SK-N-SH treated with all-trans-retinoic acid at 6 μM for 48 hours (cell line): ENCODE results near the gene AMDHD2.
"Not testable (repeated sequence)": the region's sequence is repeated elsewhere in the genome, so short reads cannot be mapped to it uniquely, and the experiment has no call there.

Experiments
- ATAC-seq: fragments of 200-7000 bp; cut with Tn5 transposase; 3 replicates; pipeline ENCODE4 v1.9.1; 2020; ENCODE audit warnings: mild to moderate bottlenecking, moderate library complexity
- ARNTL ChIP-seq: fragments of 450-650 bp; formaldehyde crosslinking; IDR thresholded peaks from 2 replicates; pipeline ENCODE4 v1.5.0; 2020; ENCODE audit warnings: low read depth, mild to moderate bottlenecking, moderate library complexity, borderline replicate concordance
- BACH2 ChIP-seq: fragments of 250-450 bp; sonication (Bioruptor Pico); IDR thresholded peaks from 2 replicates; pipeline ENCODE4 v1.9.0; 2021; ENCODE audit warnings: mild to moderate bottlenecking, borderline replicate concordance
- CREB5 ChIP-seq: fragments of 250-450 bp; sonication (Bioruptor Pico); IDR thresholded peaks from 2 replicates; pipeline ENCODE4 v1.5.1; 2020; ENCODE audit warnings: low read depth, mild to moderate bottlenecking, moderate library complexity
- CSDC2 ChIP-seq: fragments of 250-450 bp; sonication (Bioruptor Pico); IDR thresholded peaks from 2 replicates; pipeline ENCODE4 v1.5.0; 2020; ENCODE audit warnings: mild to moderate bottlenecking, moderate library complexity
- GLIS3 ChIP-seq: fragments of 250-450 bp; sonication (Bioruptor Pico); IDR thresholded peaks from 2 replicates; pipeline ENCODE4 v1.5.0; 2020; ENCODE audit warnings: mild to moderate bottlenecking, moderate library complexity
- ISL1 ChIP-seq: fragments of 250-450 bp; sonication (Bioruptor Pico); IDR thresholded peaks from 2 replicates; pipeline ENCODE4 v2.1.2; 2022; ENCODE audit warnings: mild to moderate bottlenecking, moderate library complexity
- OSR1 ChIP-seq: fragments of 250-450 bp; sonication (Bioruptor Pico); IDR thresholded peaks from 2 replicates; pipeline ENCODE4 v1.8.0; 2022; ENCODE audit warnings: moderate library complexity, mild to moderate bottlenecking, inconsistent platforms
- PATZ1 ChIP-seq: fragments of 250-450 bp; sonication (Bioruptor Pico); IDR thresholded peaks from 2 replicates; pipeline ENCODE4 v1.8.0; 2020; ENCODE audit warnings: mild to moderate bottlenecking, moderate library complexity, borderline replicate concordance
- POU6F1 ChIP-seq: fragments of 250-450 bp; sonication (Bioruptor Pico); IDR thresholded peaks from 2 replicates; pipeline ENCODE4 v1.8.0; 2021; ENCODE audit warnings: low read depth, mild to moderate bottlenecking, moderate library complexity, borderline replicate concordance
- PPARA ChIP-seq: fragments of 250-450 bp; sonication (Bioruptor Pico); IDR thresholded peaks from 2 replicates; pipeline ENCODE4 v1.5.0; 2020; ENCODE audit warnings: mild to moderate bottlenecking, borderline replicate concordance
- RARB ChIP-seq: fragments of 250-450 bp; sonication (Bioruptor Pico); IDR thresholded peaks from 2 replicates; pipeline ENCODE4 v1.8.0; 2021; ENCODE audit warnings: mild to moderate bottlenecking, moderate library complexity
- SNAI2 ChIP-seq: fragments of 250-450 bp; sonication (Bioruptor Pico); IDR thresholded peaks from 2 replicates; pipeline ENCODE4 v1.5.0; 2020; ENCODE audit warnings: mild to moderate bottlenecking, moderate library complexity
- TCF4 ChIP-seq: fragments of 250-450 bp; sonication (Bioruptor Pico); IDR thresholded peaks from 2 replicates; pipeline ENCODE4 v1.8.0; 2021; ENCODE audit warnings: mild to moderate bottlenecking, moderate library complexity, borderline replicate concordance
- TOX ChIP-seq: fragments of 250-450 bp; sonication (Bioruptor Pico); IDR thresholded peaks from 2 replicates; pipeline ENCODE4 v1.8.0; 2021; ENCODE audit warnings: mild to moderate bottlenecking, moderate library complexity, borderline replicate concordance
- TSHZ2 ChIP-seq: fragments of 250-450 bp; sonication (Bioruptor Pico); IDR thresholded peaks from 2 replicates; pipeline ENCODE4 v1.5.0; 2020; ENCODE audit warnings: mild to moderate bottlenecking, moderate library complexity
- ZC3H10 ChIP-seq: fragments of 250-450 bp; sonication (Bioruptor Pico); IDR thresholded peaks from 2 replicates; pipeline ENCODE4 v1.5.1; 2021; ENCODE audit warnings: mild to moderate bottlenecking, moderate library complexity
- ZFP3 ChIP-seq: fragments of 250-450 bp; sonication (Bioruptor Pico); IDR thresholded peaks from 2 replicates; pipeline ENCODE4 v1.5.0; 2020; ENCODE audit warnings: mild to moderate bottlenecking, moderate library complexity
- ZFP30 ChIP-seq: fragments of 450-650 bp; formaldehyde crosslinking; IDR thresholded peaks from 2 replicates; pipeline ENCODE4 v1.5.0; 2022; ENCODE audit warnings: mild to moderate bottlenecking, moderate library complexity
- ZNF565 ChIP-seq: fragments of 450-650 bp; formaldehyde crosslinking; conservative IDR thresholded peaks from 2 replicates; pipeline ENCODE4 v1.5.0; 2020; ENCODE audit warnings: low read depth, mild to moderate bottlenecking, moderate library complexity

Gene AMDHD2

GRCh38 chr16:2531696-2532493 lies 11.7 kb downstream of the AMDHD2 start:
- TF ChIP-seq GLIS3 (CRISPR knock-in tag) (peak; percentile 45; the same call in 1 of the 2 replicates), ISL1 (CRISPR knock-in tag) (no peak)
- TF ChIP-seq, all 23 proteins: peak for 1

GRCh38 chr16:2532494-2533141 lies 12.4 kb downstream of the AMDHD2 start:
- peak; percentile 23 for ATAC-seq
- TF ChIP-seq GLIS3 (CRISPR knock-in tag) = no peak
- TF ChIP-seq TSHZ2 (CRISPR knock-in tag) = no peak
- TF ChIP-seq PATZ1 (CRISPR knock-in tag) = no peak
- TF ChIP-seq RARB = no peak
- no peak for TF ChIP-seq OSR1 (CRISPR knock-in tag)
- TF ChIP-seq POU6F1 (CRISPR knock-in tag) = no peak
- no peak for TF ChIP-seq ZNF565 (CRISPR knock-in tag)
- TF ChIP-seq BACH2 (CRISPR knock-in tag) = no peak
- TF ChIP-seq TCF4 (CRISPR knock-in tag) = no peak
- no peak for TF ChIP-seq SNAI2
- no peak for TF ChIP-seq CREB5 (CRISPR knock-in tag)
- no peak for TF ChIP-seq ZC3H10
- TF ChIP-seq ZFP30 (CRISPR knock-in tag) = no peak
- TF ChIP-seq TOX (CRISPR knock-in tag) = no peak
- TF ChIP-seq ISL1 (CRISPR knock-in tag) = no peak
- TF ChIP-seq ZFP3 (CRISPR knock-in tag) = no peak
- no peak for TF ChIP-seq PPARA (CRISPR knock-in tag)
- no peak for TF ChIP-seq CSDC2 (CRISPR knock-in tag)

More at GRCh38 chr16:2531696-2532493, 11.7 kb downstream of the AMDHD2 start:
- ATAC-seq = peak; percentile 92

GRCh38 chr16:2533142-2533755 lies 13.1 kb downstream of the AMDHD2 start:
- ATAC-seq = not testable (repeated sequence)

GRCh38 chr16:2533912-2534311 lies 13.7 kb downstream of the AMDHD2 start:
- TF ChIP-seq OSR1 (CRISPR knock-in tag) = no peak
- TF ChIP-seq ARNTL (CRISPR knock-in tag) = no peak
- TF ChIP-seq ISL1 (CRISPR knock-in tag) = no peak
- TF ChIP-seq, all 23 proteins: peak for 0
- ATAC-seq = no peak

GRCh38 chr16:2534335-2534734 lies 14.2 kb downstream of the AMDHD2 start:
- not testable (repeated sequence) for ATAC-seq
